ENCODE data around the gene FRK.

The FRK gene

GRCh38 chr6:116078522-116078921 is 17.8 kb upstream of the FRK start:
- H3K4me3 ChIP-seq (ENCODE audit: low read depth, low read length): no peak overlapping the region
- no peak for TF ChIP-seq CTCF (IDR thresholded peaks at IDR 0.05; ENCODE audit: low read depth, low read length)
- DNase-seq (ENCODE audit: low read depth, low spot score): no peak
- in situ Hi-C loops (cut with HindIII; ENCODE audit: low sequenced_read_pairs): no loop called here

- no peak for TF ChIP-seq CTCF (IDR thresholded peaks at IDR 0.05; ENCODE audit: low read depth, low read length)
- in situ Hi-C loops (cut with HindIII; ENCODE audit: low sequenced_read_pairs): no loop called here
- H3K4me3 ChIP-seq (ENCODE audit: low read depth, low read length): no peak overlapping the region
- no peak for DNase-seq (ENCODE audit: low read depth, low spot score)
Observed at GRCh38 chr6:116074732-116075390, 14.2 kb upstream of the FRK start.

- H3K4me3 ChIP-seq (ENCODE audit: low read depth, low read length): no peak overlapping the region
- peak; percentile 66 for DNase-seq (ENCODE audit: low read depth, low spot score)
- no peak for TF ChIP-seq CTCF (IDR thresholded peaks at IDR 0.05; ENCODE audit: low read depth, low read length)
- in situ Hi-C loops (cut with HindIII; ENCODE audit: low sequenced_read_pairs): no loop called here
Observed at GRCh38 chr6:116073765-116074440, 13.2 kb upstream of the FRK start.

GRCh38 chr6:116072368-116072767 is 11.7 kb upstream of the FRK start:
- DNase-seq (ENCODE audit: low read depth, low spot score): no peak
- in situ Hi-C loops (cut with HindIII; ENCODE audit: low sequenced_read_pairs): no loop called here
- H3K4me3 ChIP-seq (ENCODE audit: low read depth, low read length): no peak overlapping the region
- TF ChIP-seq CTCF (IDR thresholded peaks at IDR 0.05; ENCODE audit: low read depth, low read length): no peak

- peak; percentile 6 for DNase-seq (ENCODE audit: low read depth, low spot score)
- in situ Hi-C loops (cut with HindIII; ENCODE audit: low sequenced_read_pairs): no loop called here
- no peak for TF ChIP-seq CTCF (IDR thresholded peaks at IDR 0.05; ENCODE audit: low read depth, low read length)
- H3K4me3 ChIP-seq (ENCODE audit: low read depth, low read length): no peak overlapping the region
Observed at GRCh38 chr6:116070616-116071389, 10.1 kb upstream of the FRK start.

GRCh38 chr6:116070101-116070500 is 9.4 kb upstream of the FRK start:
- in situ Hi-C loops (cut with HindIII; ENCODE audit: low sequenced_read_pairs): no loop called here

More at GRCh38 chr6:116070101-116070500, 9.4 kb upstream of the FRK start:
- no peak for DNase-seq (ENCODE audit: low read depth, low spot score)
- TF ChIP-seq CTCF (IDR thresholded peaks at IDR 0.05; ENCODE audit: low read depth, low read length): no peak
- no peak overlapping the region for H3K4me3 ChIP-seq (ENCODE audit: low read depth, low read length)
